DLD1 (cell line): Measurements from ENCODE around the gene CWC27.
"Not testable (repeated sequence)": the region's sequence is repeated elsewhere in the genome, so short reads cannot be mapped to it uniquely, and the experiment has no call there.

Experiments
- in situ Hi-C: cut with HindIII; loops from 2 replicates; pipeline ENCODE4 v1.10.0; 2017; ENCODE audit warnings: low sequenced_read_pairs

The CWC27 gene

GRCh38 chr5:64918083-64918482 lies 149.4 kb downstream of the CWC27 start:
- in situ Hi-C loops, result no loop called here

GRCh38 chr5:64921386-64921785 lies 152.7 kb downstream of the CWC27 start:
- in situ Hi-C loops, result no loop called here

- in situ Hi-C loops, result no loop called here
Measured at GRCh38 chr5:64923151-64923685, 154.5 kb downstream of the CWC27 start.

DNA sequence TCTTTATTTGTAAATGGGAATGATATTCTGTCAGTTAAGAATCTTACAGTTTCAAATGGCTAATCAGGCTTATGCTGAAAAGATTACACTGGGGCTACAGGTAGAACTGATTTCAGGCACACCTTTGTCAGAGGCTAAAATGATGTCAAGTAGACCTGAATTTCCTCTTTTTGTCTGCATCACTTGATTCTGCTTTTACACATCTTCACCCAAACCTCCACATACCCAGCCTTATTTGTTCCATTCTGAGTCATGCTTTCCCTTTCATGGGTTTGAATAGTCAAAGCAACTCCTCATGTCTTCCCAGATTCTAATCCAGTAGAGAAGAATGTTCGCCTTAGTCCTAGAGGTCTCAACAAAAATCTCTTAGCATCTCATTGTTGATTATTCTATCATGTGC lies 156.4 kb downstream of the CWC27 start:
- in situ Hi-C loops, result no loop called here

DNA sequence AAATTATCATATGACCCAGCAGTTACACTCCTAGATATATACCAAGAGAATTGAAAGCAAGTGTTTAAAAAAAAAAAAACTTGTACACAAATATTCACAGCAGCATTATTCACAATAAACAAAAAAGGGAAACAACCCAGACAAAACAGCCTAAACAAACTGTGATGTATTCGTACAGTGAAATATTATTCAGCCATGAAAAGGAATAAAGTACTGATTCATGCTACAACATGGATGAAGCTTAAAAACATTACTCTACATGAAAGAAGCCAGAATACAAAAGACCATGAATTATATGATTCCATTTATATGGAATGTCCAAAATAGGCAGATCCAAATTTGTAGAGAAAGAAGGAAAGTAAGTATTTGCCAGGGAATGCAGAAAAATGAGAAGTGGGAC lies 161.1 kb downstream of the CWC27 start:
- in situ Hi-C loops, result no loop called here

DNA sequence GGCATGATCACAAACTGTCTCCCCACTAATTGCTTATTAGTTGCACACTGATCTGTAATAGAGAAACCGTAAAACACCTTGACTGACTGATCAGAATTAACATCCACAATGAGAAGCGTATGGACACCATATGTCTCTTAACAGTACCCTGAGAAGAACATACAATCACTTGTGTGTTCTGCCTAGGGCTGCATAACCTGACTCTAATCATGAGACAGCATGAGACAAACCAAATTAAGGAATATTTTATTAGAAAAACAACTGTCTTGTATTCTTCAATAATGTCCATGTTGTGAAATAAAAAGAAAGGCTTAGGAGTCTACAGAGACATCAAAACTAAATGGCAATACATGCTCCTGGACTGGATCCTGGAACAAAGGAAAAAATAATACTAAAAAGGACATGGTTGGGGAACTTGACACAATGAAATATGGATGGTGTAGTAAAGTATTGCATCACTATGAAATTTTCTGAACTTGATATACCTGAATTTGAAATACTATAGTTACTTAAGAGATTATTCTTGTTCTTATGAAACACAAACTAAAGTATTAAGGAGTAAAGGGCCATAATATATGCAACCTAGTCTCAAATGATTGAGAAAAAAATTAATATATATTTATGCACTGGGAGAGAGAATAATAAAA lies 162.1 kb downstream of the CWC27 start:
- in situ Hi-C loops, result no loop called here

GRCh38 chr5:64939422-64939771 lies 170.7 kb downstream of the CWC27 start:
- in situ Hi-C loops, result not testable (repeated sequence)

DNA sequence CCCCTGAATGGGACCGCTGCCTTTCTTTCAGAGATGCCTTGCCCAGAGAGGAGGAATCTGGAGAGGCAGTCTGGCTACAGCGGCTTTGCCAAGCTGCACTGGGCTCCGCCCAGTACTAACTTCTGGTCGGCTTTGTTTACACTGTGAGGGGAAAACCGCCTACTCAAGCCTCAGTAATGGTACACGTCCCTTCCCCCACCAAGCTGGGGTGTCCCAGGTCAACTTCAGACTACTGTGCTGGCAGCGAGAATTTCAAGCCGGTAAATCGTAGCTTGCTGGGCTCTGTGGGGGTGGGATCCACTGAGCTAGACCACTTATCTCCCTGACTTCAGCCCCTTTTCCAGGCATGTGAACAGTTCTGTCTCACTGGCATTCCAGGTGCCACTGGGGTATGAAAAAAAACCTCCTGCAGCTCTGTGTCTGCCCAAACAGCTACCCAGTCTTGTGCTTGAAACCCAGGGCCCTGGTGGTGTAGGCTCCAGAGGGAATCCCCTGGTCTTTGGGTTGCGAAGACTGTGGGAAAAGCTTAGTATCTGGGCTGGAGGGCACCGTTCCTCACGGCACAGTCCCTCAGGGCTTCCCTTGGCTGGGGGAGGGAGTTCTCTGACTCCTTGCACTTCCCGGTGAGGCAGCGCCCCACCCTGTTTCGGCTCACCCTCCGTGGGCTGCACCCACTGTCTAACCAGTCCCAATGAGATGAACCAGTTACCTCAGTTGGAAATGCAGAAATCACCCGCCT lies 171.2 kb downstream of the CWC27 start:
- in situ Hi-C loops, result no loop called here

DNA sequence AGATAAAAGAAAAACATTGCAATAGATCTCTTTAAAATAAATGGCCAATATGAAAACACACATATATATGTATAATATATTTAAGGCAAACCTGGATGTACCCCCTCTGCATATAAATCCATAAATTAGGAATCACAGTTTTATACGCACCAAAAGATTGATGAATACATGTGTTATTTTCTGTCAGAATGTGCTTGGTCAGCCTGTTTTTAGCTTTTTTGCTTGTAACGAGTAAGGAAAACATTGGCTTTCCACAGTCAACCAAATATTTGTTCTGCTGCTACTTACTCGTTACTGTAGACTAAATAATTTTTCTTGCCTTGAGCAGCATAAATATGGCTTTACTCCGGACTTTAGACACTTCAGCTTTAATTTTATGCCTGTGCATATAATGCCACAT lies 173.7 kb downstream of the CWC27 start:
- in situ Hi-C loops, result no loop called here

DNA sequence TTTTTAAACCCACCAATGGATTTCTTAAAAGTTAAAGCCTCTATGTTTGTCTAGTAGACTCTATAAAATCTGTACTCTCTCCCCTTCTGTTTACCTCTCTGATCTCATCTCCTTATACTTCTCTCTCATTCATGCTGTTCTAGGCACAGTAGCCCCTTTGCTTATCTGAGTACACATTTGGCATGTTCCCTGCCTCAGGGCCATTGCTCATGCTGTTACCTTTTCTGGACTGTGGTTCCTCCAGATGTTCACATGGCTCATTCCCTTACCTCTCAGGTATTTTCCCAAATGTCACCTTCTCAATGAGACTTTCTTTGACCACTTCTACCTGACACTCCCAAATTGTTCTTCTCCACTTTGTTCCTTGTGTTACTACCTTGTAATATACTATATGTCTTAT lies 176.1 kb downstream of the CWC27 start:
- in situ Hi-C loops, result no loop called here

DNA sequence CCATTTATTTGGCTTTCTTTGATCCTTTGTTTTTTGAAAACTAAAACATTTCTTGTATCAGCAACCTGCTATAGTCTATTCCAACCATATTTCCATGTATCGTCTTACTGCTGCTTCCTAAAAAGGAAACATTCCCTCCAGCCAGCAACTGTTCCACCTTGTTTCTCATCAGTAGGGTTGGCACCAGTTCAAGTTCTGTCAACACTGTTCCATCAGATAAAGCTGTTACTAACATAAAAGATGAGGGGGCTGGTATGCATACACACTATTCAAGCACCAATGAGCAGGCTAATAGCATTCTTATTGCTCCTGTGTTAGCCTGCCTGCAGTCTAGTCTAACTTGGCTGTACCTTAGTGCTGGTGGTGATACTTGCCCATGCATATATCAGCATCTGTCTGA lies 178.3 kb downstream of the CWC27 start:
- in situ Hi-C loops, result no loop called here

GRCh38 chr5:64947801-64948200 lies 179.1 kb downstream of the CWC27 start:
- in situ Hi-C loops, result no loop called here

GRCh38 chr5:64949331-64949730 lies 180.6 kb downstream of the CWC27 start:
- in situ Hi-C loops, result no loop called here

DNA sequence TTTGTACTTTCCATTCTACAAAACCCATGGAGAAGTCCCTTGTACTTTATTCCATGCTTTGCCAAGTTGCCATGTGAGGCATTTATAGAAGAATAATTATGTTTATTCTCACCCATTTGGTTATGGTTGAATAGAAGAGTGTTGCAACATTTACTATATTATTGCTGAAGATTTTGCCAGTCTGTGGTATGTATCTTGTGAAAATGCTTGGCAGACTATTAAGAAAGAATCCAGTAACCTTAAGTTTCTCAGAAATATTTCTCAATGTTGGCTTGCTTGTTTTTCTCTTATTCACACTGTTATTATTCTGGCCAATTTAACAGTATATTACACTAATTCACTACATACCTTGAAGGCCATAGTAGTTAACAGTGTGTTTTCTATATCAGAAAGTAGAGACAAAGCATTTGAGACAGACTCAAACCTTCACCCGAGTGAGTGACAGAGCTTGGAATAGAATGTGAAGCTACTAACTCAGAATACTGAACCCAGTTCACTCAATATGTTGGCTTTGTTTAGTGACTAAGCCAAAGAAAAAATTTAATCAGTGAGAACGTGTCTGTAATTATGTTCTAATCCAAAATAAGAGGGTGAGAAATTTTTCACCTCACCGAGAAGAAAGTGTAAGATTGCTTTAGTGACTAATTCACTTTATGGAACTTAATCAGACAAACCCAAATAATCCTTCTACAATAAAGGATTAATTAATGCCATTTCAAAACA lies 184.4 kb downstream of the CWC27 start:
- in situ Hi-C loops, result no loop called here

- in situ Hi-C loops, result no loop called here
Measured at GRCh38 chr5:64954518-64954917, 185.8 kb downstream of the CWC27 start.

GRCh38 chr5:64958757-64959391 lies 190.1 kb downstream of the CWC27 start:
- in situ Hi-C loops, result no loop called here

- in situ Hi-C loops, result no loop called here
Measured at GRCh38 chr5:64963278-64963677, 194.5 kb downstream of the CWC27 start.

GRCh38 chr5:64968591-64969110 lies 199.9 kb downstream of the CWC27 start:
- in situ Hi-C loops, result no loop called here

- in situ Hi-C loops, result no loop called here
Measured at GRCh38 chr5:64969578-64969977, 200.8 kb downstream of the CWC27 start.

DNA sequence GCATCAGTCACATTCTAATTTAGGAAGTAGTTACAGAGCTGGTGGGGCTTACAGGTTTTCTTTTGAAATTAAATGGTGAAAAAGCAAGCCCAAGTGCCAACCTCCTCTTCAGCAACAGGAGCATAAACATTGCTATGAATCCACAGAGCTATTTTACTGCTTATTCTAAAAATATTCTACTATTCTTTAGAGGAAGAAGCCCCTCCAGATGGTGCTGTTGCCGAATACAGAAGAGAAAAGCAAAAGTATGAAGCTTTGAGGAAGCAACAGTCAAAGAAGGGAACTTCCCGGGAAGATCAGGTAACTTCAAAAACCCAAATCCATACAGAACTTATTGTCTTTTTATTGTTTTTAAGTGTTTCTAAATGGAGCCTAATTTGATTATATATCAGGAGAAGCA lies 202.8 kb downstream of the CWC27 start:
- in situ Hi-C loops, result no loop called here

DNA sequence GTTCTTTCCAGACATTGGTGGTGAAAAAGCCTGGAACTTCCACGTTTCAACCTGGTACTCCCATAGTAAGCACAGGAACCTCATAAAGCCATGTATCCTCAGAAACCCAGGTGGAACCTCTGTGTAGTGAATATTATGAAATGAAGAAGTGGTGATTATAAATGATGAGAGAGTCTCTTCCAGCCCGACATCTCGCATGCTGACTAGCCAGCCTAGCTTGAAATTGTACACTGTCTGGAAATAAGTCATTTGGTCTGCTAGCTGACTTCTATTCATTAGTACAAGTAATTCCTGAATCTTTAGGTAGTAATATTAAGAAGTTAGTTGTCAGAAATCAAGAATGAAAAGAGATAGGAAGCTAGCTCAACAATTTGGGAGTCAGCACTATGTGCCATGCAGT lies 203.3 kb downstream of the CWC27 start:
- in situ Hi-C loops, result no loop called here
